Testis (tissue), 2 donors: Measurements from ENCODE around the gene SEC14L1.

Experiments used
- POLR2A ChIP-seq: fragments of 450-650 bp; IDR thresholded peaks from one replicate; pipeline ENCODE4 v1.6.1; 2017; ENCODE audit warnings: antibody characterized with exemption, mild to moderate bottlenecking, moderate library complexity
- TF ChIP-seq, protein P1 (sequence below), 3 experiments: fragments of 450-650 bp in 2 of 3; fragments of 200-600 bp in 1 of 3; sonication (generic) in 1 of 3; IDR thresholded peaks; one replicate each; pipeline ENCODE4 v1.5.1; 2016 to 2019; ENCODE audit warnings: antibody characterized with exemption in 3 of 3, mild to moderate bottlenecking in 2 of 3, moderate library complexity in 1 of 3

GRCh38 chr17:77140166-77140877 is 447 bp upstream of the SEC14L1 start:
- TF ChIP-seq, protein P1, sequence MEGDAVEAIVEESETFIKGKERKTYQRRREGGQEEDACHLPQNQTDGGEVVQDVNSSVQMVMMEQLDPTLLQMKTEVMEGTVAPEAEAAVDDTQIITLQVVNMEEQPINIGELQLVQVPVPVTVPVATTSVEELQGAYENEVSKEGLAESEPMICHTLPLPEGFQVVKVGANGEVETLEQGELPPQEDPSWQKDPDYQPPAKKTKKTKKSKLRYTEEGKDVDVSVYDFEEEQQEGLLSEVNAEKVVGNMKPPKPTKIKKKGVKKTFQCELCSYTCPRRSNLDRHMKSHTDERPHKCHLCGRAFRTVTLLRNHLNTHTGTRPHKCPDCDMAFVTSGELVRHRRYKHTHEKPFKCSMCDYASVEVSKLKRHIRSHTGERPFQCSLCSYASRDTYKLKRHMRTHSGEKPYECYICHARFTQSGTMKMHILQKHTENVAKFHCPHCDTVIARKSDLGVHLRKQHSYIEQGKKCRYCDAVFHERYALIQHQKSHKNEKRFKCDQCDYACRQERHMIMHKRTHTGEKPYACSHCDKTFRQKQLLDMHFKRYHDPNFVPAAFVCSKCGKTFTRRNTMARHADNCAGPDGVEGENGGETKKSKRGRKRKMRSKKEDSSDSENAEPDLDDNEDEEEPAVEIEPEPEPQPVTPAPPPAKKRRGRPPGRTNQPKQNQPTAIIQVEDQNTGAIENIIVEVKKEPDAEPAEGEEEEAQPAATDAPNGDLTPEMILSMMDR (IDR thresholded peaks at IDR 0.05), result no peak
- TF ChIP-seq POLR2A, result peak; percentile 88
